HTERT RPE-1 (cell line): ENCODE results near the gene OCA2.
"Not testable (repeated sequence)": the region's sequence is repeated elsewhere in the genome, so short reads cannot be mapped to it uniquely, and the experiment has no call there.

Experiments used
- in situ Hi-C: fragments of 300-500 bp; cut with MboI; formaldehyde crosslinking; loops from 4 replicates; pipeline ENCODE4 v1.14.3; 2020; ENCODE audit warnings: low sequenced_read_pairs

OCA2 gene

DNA sequence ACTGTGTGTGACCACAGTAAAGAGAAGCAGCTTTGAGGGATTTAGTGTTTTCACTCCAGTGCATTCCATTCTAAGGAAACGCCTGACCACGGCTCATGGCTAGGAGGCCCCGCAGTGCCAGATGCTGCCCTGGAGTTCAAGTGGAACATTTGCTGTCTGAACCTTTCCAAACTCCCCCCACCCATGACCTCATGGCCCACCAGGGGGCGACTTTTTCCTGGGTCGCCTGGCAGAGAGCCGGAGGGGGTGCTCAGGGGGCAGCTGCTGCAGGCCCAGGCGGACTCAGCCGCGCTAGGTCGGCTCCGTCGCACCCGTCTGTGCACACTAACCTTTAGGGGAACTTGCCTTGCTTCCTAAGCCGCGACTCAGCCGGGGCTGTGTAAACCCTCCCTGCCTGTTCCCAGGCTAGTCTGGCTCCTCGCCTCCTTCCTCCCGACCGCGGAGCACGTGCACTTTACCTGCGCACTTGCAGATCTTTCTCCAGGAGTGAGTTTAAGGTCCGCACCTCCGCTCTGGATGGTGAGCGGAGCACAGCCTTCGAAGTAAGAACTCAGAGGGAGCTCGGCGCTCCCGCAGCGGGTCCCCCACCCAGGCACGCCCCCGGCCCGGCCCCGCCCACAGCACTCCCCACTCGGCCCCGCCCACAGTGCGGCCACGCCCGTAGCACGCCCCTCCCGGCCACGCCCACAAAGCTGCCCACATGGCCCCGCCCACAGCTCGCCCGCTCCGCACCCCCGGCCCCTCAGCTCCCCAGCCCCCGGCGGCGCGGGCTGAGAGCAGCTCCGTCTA, at the start of gene OCA2:
OCA2 (minus strand) TSS at position 550 of the 789 bp plus-strand sequence. CDS start 17,441 bp downstream, outside the sequence.
- in situ Hi-C loops, result no loop called here

DNA sequence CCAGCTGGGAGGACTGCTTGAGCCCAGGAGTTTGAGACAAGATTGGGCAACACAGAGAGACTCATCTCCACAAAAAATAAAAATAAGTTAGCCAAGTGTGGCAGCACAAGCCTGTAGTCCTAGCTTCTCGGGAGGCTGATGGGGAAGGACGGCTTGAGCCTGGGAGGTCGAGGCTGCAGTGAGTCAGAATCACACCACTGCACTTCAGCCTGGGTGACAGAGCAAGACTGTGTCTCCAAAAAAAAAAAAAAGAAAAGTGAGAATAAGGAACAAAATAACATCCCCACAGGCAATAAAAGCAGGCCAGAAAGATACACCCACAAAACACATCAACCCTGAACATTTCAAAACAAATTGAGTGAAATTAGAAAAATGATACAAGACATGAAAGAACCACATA, 48.7 kb upstream of the OCA2 start:
- in situ Hi-C loops, result no loop called here

DNA sequence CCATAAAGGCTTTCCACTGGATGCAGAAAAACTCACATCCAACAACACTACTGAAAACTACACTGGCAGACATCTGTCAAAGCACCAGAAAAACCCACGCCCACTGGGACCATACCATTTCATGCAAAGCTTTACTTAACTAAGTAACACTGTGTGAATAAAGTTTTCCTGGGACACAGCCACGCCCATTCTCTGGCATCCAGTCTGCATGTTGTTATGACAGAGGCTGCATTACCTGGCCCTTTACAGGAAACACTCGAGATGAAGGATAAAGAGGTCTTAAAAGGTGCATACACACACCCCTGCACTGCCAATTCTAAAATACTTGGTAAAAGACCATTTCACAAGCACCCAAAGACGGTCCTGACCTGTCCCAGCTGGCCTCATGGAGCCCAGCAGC, 46.3 kb upstream of the OCA2 start:
- in situ Hi-C loops, result not testable (repeated sequence)

DNA sequence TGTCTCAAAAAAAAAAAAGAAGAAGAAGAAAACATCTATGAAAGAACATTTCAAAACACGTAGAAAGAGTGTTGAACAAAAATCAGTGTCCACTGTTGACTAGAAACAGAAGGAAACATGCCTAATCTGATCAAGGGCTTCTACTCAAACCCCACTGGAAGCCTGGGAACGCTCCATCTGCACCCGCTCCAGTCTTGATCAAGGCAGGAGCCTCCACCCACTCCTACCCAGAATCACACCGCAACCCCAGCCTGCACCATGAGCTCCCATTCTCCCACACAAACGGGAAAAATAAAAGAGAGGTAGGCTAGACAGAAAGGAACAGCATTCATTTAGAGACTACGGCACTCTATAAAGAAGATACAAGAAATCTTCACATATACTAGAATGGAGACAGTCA, 40.9 kb upstream of the OCA2 start:
- in situ Hi-C loops, result no loop called here

DNA sequence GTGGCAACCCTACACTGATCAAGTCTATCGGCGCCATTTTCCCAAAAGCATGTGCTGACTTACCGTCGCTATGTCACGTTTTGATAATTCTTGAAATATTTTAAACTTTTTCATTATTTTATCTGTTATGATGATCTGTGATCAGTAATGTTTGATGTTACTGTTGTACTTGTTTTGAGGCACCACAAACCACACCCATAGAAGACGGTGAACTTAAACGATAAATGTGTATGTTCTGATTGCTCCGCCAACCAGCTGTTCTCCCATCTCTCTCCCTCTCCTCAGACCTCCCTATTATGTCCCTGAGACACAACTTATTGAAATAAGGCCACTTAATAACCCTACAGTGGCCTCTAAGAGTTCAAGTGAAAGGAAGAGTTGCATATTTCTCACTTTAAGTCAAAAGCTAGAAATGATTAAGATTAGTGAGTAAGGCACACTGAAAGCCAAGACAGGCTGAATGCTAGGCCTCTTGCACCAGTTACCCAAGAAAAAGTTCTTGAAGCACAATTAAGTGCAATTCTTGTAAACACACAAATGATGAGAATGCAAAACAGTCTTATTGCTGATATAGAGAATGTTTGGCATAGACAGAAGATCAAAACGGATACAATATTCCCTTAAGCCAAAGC, 38.4 kb upstream of the OCA2 start:
- in situ Hi-C loops, result not testable (repeated sequence)

DNA sequence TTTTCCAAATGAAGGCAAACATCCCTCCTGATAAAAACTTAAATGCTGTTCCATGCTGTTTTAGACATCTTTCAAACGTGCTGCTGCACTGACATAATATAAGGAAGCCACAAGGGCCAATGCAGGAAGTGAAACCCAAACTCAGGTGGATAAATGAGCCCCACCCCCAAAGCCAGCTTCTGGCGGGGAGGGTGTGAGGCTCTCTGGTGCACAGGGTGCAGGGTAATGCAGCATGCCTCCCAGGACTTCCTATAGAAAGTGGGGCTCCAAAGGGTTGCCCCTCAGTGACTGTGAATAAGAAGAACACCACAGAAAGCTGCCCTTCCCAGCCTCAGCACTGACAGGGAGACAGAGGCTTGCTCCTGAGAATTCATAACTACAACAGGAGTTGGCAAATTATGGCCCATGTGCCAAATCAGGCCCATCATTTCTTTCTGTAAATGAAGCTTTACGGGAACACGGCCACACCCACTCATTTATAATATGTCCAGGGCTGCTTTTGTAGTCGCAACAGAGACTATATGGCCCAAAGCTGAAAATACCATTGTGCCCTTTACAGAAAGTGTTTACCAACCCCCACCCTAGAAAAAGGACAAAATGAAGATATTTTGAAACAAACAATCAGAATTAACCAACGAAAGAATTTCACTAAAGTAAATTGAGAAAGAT, 37.3 kb upstream of the OCA2 start:
- in situ Hi-C loops, result not testable (repeated sequence)

DNA sequence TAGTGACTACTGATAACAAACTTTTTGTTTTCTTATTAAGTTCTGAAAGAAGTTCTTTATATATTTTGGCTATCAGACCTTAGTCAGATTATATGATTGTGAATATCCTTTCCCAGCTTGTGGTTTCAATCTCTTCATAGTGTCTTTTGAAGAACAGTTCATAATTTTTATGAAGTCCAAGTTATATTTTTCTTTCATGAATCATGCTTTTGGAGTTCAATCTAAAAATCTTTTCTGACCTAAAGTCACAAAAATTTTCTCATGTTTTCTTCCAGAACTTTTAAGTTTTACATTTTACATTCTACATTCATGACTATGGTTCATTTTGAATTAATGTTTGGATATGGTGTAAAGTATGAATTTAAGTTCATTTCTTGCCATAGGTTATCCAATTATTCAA, 34.2 kb upstream of the OCA2 start:
- in situ Hi-C loops, result no loop called here

DNA sequence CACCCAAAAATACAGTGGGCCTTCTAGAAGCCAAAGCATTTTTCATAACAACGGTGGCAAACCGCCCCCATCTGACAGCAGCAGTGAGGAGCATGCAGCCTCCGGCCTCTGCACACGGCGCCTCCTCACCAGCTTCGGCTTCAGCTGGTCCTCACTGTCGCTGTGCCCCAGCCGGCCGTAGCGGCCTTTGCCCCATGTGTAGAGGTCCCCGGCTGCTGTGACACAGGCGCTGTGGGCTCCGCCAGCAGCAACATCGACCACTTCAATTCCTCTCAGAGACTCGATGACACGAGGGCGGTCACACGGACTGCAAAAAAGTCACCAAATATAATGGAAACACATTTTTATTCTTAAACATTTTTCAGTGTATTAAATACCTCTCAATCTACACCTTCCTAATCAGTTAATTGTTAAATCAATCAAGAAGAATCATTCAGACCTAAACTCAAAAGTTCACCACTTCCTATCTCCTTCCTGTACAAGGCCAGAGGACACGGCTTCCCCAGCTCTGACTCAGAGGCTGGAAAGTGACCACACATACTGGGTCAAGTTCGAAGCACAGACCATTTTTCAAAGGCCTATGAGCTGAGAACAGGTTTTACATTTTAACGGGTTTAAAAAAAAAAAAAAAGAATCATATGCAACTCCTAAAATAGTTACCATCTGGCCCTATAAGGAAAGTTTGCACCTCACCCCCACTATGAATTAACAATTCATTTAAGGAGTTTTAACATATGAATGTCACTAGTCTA, 33.6 kb upstream of the OCA2 start:
- in situ Hi-C loops, result no loop called here

DNA sequence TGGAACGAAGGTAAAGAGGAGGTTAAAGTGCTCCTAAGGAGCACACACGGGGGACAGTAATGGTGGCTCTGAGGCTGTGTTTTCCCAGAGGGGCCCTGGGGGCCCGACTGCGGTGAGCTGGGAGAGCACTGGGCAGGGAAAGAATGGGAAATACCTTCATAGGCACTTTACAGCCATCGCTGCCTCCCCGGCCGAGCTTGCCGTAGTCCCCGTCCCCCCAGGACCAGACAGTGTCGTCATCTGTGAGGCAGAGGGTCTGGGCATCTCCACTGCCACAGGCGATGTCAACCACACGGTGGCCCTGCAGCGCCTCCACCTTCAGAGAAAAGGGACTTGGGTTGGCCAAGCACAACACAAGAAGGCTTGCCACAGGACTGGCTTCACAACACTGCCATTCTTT, 32.8 kb upstream of the OCA2 start:
- in situ Hi-C loops, result no loop called here

DNA sequence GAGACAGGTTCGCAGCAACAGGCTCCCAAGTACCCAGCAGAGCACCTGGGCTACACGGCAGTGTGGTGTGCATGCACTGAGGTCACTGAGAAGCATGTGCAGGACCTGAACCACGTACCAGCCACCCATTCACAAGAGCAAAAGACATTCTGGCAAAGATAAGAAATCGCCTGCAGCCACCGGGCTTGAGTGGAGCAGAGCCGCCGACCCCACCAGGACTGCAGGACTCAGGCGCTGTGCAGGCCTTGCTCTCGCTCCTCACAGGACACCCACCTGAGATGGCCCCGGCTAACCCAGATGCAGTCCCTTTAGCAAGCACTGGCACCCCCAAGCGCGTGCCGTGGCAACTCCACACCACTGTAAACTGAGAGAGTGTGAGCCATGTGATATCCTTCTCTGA, 32.3 kb upstream of the OCA2 start:
- in situ Hi-C loops, result no loop called here

DNA sequence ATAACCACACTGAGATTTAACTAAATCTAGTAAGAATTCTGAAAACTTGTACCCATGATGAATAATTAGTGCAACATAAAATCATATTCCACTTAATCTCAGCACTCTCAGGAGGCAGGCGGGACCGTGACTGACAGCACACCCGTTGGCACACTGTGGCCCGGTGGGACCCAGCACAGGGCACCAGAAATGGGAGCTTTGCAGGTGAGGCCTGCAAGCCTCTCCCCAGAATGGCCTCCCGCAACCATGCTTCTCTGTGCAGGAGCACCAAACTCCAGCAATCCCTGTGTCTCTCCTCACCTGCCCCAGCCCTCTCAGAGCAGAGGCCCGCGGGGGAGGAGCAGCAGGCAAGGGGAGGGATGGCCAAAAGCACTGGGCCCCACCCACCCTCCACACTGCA, 31.5 kb upstream of the OCA2 start:
- in situ Hi-C loops, result no loop called here

DNA sequence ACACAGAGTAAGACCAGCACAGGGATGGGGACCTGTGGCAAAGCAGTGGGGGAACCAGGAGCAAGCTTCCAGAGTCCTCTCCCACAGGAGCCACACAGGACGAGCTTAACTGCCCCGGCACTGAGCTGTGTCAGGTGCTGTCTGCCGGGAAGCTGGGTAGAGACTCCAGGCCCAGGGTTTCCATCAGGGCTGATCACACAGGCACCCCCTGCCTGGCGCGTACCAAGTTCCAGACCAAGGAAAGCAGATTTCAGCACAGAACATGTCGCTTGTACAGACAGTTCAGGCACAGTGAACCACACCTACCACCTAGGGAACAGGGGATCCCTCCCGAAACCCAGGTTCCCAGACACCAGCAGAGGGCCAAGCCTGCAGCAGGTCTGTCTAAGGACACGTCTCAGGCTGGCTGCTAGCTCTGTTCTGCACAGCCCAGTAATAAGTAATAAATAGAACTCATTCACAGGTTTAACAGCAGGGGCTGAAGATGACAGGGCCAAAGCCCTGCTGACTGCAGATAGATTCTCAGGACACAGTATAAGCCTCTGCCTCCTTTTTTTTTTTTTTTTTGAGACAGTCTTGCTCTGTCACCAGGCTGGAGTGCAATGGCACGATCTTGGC, 30.2 kb upstream of the OCA2 start:
- in situ Hi-C loops, result no loop called here

DNA sequence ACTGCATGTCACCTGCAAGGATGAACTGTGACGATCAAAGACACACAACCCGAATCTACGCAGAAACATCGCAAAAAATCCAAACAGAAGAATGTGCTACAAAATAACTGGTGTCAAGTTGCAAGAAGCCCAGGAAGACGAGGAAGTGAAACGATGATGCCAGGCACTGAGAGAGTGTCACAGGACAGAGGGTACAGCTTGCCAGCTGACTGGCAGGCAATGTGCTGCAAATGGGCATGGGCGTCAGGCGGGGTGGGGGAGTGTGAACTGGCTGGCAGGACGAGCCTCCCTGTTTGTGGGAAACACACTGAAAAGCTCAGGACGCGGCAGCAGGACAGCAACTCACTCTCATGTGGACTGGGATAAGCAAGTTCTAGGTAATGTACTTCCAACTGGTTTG, 28.9 kb upstream of the OCA2 start:
- in situ Hi-C loops, result no loop called here

DNA sequence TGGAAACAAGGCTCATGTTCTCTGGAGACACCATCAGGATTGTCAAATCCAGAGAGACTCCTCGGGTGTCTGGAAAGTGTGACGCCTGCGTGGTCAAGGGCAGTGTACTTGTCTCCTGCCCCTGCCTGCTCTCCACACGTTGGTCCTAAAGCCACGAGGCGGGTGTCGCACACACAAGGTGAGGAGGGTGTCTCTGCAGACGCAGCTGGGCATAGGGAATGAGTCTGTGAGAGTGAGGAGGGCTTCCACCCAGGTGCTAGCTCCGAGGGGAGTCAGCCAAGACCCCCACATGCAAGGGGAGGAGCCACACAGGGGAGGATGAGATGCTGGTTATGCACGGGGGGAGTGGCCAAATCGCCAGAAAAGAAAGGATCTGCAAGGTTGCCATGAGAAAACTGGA, 27.9 kb upstream of the OCA2 start:
- in situ Hi-C loops, result no loop called here

DNA sequence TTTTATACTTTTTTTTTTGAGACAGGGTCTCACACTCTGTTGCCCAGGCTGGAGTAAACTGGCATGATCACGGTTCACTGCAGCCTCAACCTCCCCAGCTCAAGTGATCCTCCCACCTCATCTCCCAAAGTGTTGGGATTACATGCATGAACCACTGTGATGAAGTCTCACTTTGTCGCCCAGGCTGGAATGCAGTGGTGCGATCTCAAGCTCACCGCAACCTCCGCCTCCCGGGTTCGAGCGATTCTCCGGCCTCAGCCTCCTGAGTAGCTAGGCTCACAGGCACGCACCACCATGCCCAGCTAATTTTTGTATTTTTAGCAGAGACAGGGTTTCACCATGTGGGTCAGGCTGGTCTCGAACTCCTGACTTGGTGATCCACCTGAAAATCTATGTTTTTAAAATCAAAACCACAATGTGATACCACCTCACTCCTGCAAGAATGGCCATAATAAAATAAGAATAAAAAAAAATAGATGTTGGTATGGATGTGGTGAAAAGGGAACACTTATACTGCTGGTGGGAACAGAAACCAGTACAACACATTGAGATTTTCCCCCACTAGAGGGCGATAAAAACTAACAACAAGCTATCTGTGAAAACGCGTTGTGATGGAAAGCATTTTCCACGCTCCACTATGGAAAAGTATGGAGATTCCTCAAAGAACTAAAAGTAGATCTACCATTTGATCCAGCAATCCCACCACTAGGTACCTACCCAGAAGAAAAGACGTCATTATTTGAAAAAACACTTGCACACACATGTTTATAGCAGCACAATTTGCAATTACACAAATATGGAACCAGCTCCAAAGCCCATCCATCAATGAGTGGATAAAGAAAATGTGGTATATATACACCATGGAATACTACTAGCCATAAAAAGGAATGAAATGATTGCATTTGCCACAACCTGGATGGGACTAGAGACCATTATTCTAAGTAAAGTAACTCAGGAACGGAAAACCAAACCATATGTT, 26.8 kb upstream of the OCA2 start:
- in situ Hi-C loops, result no loop called here

DNA sequence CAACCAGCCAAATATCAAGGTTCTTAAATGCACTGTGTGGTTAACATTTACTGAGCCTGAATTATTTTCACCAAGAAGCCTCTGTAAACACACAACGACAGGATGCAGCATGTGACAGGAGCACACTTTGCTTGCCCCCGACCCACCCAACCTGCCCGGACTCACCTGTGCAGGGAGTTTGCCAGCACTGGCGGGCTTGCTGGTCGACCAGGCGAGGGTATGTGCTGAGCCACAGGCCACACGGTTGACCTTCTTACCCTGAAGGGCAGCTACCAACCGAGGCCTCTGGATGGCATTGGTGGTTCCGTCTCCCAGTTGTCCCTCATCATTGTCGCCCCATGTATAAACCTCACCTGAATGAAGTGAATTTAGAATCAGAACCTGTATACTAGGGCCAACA, 25.7 kb upstream of the OCA2 start:
- in situ Hi-C loops, result no loop called here

DNA sequence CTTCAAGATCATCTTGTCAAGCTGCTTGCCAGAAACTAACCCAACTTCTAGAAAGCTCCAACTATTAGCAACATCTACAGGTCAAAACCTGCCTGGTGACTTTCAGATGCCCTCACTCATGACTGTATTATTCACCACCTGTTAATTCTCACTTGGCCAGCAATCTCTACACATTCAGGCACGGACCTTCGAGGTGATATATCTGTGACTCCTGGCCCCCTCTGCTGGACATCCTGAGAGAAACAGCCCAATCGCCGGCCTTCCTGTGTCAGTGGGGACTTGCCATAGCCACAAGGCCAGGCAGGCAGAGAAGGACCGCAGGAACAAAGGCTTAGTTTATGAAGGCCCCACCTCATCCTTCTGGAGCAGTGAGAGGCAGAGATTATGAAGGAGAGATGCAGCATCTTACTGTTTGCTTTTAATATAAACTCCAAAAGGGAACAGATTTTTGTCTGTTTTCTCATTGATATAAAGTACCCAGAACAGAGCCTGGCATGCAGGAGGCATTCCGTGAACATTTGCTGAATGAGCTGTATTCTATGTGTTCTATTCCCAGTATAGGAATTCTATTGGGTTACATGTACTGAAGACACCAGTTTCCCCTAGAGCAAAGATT, 24.4 kb upstream of the OCA2 start:
- in situ Hi-C loops, result no loop called here

DNA sequence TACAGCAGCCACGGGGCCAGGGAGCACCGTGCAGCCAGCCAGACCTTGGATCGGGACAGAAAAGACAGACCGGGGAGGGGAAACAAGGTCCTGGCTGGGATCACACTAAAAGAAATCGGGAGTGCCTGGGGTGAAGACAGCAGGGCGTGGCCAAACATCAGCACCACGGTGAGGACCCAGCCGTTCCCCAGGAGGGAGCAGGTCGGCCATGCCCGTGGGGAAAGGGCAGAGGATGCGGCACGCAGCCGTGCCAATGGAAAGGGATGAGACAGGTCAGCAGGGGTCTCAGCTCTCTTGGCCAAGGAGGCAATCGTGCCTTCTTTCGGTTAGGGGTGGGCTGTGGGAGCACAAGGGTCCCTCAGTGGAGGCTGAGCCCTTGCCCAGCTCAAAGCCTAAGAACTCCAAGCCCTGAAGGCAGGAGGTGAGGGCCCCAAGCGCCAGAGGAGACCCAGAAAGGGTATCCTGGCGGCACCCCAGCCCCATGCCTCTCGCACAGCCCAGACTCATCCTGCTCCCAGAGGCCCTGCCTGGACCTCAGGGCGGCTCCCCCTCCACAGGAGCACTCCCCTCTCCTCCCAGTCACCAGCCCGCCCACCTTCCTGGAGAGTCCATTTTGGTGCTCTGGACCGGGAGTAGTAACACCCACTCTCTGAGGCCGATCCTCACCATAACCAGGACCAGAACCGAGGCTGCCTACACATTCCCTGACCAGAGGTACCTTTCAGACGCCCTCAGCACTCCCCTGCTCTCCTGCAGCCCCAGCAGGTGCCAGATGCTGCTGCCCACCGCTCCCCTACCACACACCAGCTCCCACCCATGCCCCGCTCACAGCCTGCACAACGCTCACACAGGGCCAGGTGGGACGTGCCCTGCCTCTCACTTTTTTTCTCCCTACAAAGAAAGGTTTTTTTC, 23.2 kb upstream of the OCA2 start:
- in situ Hi-C loops, result no loop called here
